Thoracic aorta (tissue), 2 donors: ENCODE measurements around the gene PDZRN3. TPM values are rescaled to one million over a fixed set of nuclear protein-coding genes. Genes with fewer than 3 reads are reported as not detected.

ENCODE experiments used
- ATAC-seq: fragments of 150-250 bp; one replicate; pipeline ENCODE4 v1.8.0; 2017; ENCODE audit warnings: low read depth; ENCODE audit not compliant: insufficient number of reproducible peaks, low FRiP score
- DNase-seq: peaks from one replicate; pipeline ENCODE4 v3.0.0-alpha.2; 2020; ENCODE audit warnings: low spot score
- H3K27ac ChIP-seq, 2 donors: fragments of 200-600 bp; sonication (generic); 1 replicate in 1 of 2; 2 replicates in 1 of 2; pipeline ENCODE4 v1.5.1; 2016; ENCODE audit warnings: mild to moderate bottlenecking in 2 of 2, moderate library complexity in 2 of 2
- H3K27me3 ChIP-seq: fragments of 200-600 bp; sonication (generic); replicated peaks from 2 replicates; pipeline ENCODE4 v1.6.0; 2016; ENCODE audit warnings: mild to moderate bottlenecking; ENCODE audit not compliant: insufficient read depth
- H3K36me3 ChIP-seq: fragments of 200-600 bp; sonication (generic); one replicate; pipeline ENCODE4 v1.5.1; 2016
- H3K4me1 ChIP-seq, 2 donors: fragments of 200-600 bp; sonication (generic); 1 replicate in 1 of 2; 2 replicates in 1 of 2; pipeline versions ENCODE4 v1.5.1 to v1.6.0; 2016; ENCODE audit warnings: low read depth in 2 of 2, mild to moderate bottlenecking in 1 of 2; ENCODE audit not compliant: control insufficient read depth in 1 of 2
- H3K4me3 ChIP-seq: fragments of 200-600 bp; sonication (generic); 2 replicates; pipeline ENCODE4 v1.5.1; 2016; ENCODE audit warnings: mild to moderate bottlenecking
- H3K9me3 ChIP-seq: fragments of 200-600 bp; sonication (generic); 2 replicates; pipeline ENCODE4 v1.5.1; 2016
- CTCF ChIP-seq: fragments of 200-600 bp; sonication (generic); IDR thresholded peaks from one replicate; pipeline ENCODE4 v1.5.1; 2019; ENCODE audit warnings: antibody characterized with exemption
- total RNA-seq, 2 donors: library from RNA; depleted of rRNA; stranded (reverse); fragments of >200 nt; gene quantifications; one replicate each; pipeline versions ENCODE4 v1.1.0 to v1.2.3, GENCODE V29; 2016

Gene PDZRN3
- total RNA-seq, 2 donors from 2014 or later, result 140 to 166 TPM

- H3K27ac ChIP-seq, result peak overlapping the region in 1 of 2 donors; percentile 3
- H3K9me3 ChIP-seq, result no peaks in the 10 kb centered on the region
- peaks cover 7 to 85% of the 10 kb centered on the region in 2 donors for H3K4me1 ChIP-seq
- H3K36me3 ChIP-seq, result no peaks in the 10 kb centered on the region
- ATAC-seq, result no peak
- TF ChIP-seq CTCF, result no peak
- H3K4me3 ChIP-seq, result no peak overlapping the region
- no peaks in the 10 kb centered on the region for H3K27me3 ChIP-seq
- DNase-seq, result no peak
Observed at GRCh38 chr3:73540969-73541740, 83.6 kb downstream of the PDZRN3 start.

GRCh38 chr3:73538486-73538885 lies 86.3 kb downstream of the PDZRN3 start:
- no peak overlapping the region for H3K4me3 ChIP-seq
- ATAC-seq (no peak), DNase-seq (no peak)
- no peaks in the 10 kb centered on the region for H3K27me3 ChIP-seq
- H3K27ac ChIP-seq, result no peak overlapping the region
- no peaks in the 10 kb centered on the region for H3K9me3 ChIP-seq
- no peaks in the 10 kb centered on the region for H3K36me3 ChIP-seq
- no peak for TF ChIP-seq CTCF
- peaks cover 7 to 81% of the 10 kb centered on the region in 2 donors for H3K4me1 ChIP-seq

- Histone ChIP-seq H3K4me1 (peaks cover 0 to 67% of the 10 kb centered on the region in 2 donors), H3K4me3 (no peak overlapping the region), H3K27me3 (no peaks in the 10 kb centered on the region), H3K27ac (no peak overlapping the region), H3K36me3 (no peaks in the 10 kb centered on the region), H3K9me3 (no peaks in the 10 kb centered on the region)
- ATAC-seq, result no peak
- no peak for TF ChIP-seq CTCF
- DNase-seq, result no peak
Observed at GRCh38 chr3:73536952-73537351, 87.8 kb downstream of the PDZRN3 start.

- Histone ChIP-seq H3K27ac (no peak overlapping the region), H3K4me1 (peaks cover 0 to 61% of the 10 kb centered on the region in 2 donors), H3K4me3 (no peak overlapping the region), H3K36me3 (no peaks in the 10 kb centered on the region), H3K27me3 (no peaks in the 10 kb centered on the region), H3K9me3 (no peaks in the 10 kb centered on the region)
- DNase-seq (no peak), ATAC-seq (no peak)
- no peak for TF ChIP-seq CTCF
Observed at GRCh38 chr3:73536336-73536895, 88.3 kb downstream of the PDZRN3 start.

- DNase-seq, result no peak
Observed at GRCh38 chr3:73535931-73536330, 88.8 kb downstream of the PDZRN3 start.

More at GRCh38 chr3:73535931-73536330, 88.8 kb downstream of the PDZRN3 start:
- H3K27ac ChIP-seq, result no peak overlapping the region
- TF ChIP-seq CTCF, result no peak
- ATAC-seq, result no peak
- no peaks in the 10 kb centered on the region for H3K27me3 ChIP-seq
- no peaks in the 10 kb centered on the region for H3K36me3 ChIP-seq
- H3K4me3 ChIP-seq, result no peak overlapping the region
- no peaks in the 10 kb centered on the region for H3K9me3 ChIP-seq
- peaks cover 0 to 57% of the 10 kb centered on the region in 2 donors for H3K4me1 ChIP-seq
